GM18505 (cell line): ENCODE results near the gene KIF16B.

Experiments
- ATAC-seq: cut with Tn5 transposase; IDR thresholded peaks from one replicate; pipeline ENCODE4 v1.9.1; 2021; ENCODE audit not compliant: unreplicated experiment
- POLR2A ChIP-seq: IDR thresholded peaks from 4 replicates; pipeline ENCODE4 v1.6.1; 2011; ENCODE audit warnings: borderline replicate concordance; ENCODE audit not compliant: insufficient read depth, insufficient read length; ENCODE audit errors: extremely low read depth

Gene KIF16B

DNA sequence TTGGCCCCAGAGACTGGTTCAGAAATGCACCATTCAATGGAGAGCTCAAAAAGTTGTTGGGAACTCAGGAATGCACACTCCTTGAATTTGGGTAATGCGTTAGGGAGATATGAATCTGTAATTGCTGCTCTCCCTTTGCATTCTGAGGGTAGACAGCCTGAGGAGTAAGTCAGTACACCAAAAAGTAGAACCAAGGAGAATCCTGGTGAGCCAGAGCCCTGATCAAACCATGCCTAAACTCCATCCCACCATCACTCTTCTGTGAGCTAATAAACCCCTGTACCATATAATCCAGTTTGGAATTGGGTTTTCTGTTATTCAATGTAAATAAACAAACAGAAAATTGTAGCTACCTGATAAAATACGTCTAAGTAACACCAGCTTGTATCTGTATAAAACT lies 90.2 kb downstream of the KIF16B start:
- no peak for TF ChIP-seq POLR2A
- ATAC-seq: no peak

DNA sequence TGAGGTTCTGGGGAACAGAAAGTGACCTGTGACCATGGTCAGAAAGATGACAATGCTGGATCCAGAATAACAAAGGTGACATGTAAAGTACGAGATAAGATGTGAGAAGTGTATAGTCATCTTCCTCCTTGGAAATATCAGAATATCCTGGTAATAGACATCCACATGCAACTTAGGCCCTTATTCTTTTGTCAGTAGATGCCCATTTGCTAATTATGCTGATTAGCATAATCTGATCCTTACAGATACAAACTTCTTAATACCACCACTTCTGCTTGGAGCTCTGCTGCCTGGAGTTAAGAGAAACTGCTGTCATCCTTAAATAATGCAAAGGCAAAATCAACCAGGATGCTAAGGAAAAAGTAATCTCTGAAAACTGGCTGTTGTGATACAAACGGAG lies 91.3 kb downstream of the KIF16B start:
- no peak for TF ChIP-seq POLR2A
- ATAC-seq: no peak

DNA sequence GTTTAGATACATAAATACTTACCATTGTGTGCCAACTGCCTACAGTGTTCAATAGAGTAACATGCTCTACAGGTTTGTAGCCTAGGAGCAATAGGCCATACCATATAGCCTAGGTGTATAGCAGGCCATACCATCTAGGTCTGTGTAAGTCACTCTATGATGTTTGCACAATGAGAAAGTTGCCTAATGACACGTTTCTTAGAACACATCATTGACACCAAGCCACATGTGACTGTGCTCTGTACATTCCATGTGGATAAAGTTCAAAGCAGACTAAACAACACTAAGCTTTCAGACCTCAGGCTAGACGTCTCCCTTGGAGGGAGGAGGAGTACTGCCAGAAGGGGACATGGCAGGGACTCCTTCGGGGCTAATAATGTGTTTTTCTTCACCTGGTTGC lies 93.6 kb downstream of the KIF16B start:
- TF ChIP-seq POLR2A: no peak
- no peak for ATAC-seq

DNA sequence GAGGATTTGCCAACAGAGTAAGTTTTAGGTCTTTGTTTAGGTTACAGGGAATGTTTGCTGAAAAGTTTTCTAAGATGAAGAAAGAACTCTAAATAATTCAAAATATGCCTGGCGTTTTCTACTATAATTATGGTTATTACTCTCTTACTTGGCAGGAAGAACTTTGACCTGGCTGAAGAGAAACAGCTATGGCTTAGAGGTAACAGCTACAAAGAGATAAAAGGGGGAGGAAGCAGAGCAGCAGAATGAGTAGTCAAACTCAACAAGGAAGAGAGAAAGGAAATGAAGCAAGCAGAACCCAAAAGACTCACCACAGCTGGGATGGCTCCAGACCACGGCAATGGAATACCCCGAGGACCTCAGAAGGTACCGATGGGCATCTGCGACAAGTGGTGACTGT lies 95.6 kb downstream of the KIF16B start:
- TF ChIP-seq POLR2A: no peak
- ATAC-seq: no peak

DNA sequence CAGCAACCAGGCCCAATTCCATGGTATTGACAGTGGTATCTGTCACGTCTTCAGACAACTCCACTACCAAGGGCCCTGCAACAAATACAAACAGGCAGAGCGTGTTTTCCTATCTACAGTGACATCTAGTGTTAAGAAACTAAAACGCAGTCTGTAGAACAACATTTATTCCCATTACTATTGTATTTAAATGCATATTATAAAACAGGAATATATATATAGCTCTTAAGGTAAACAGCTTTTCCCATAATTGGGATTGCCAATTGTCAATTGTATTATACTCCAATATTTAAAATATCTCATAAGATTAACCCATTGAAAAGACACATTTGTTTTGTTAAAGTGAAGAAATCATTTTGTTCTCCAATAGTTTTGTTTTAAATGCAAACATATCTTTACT lies 97.2 kb downstream of the KIF16B start:
- peak; percentile 55 for ATAC-seq
- no peak for TF ChIP-seq POLR2A

DNA sequence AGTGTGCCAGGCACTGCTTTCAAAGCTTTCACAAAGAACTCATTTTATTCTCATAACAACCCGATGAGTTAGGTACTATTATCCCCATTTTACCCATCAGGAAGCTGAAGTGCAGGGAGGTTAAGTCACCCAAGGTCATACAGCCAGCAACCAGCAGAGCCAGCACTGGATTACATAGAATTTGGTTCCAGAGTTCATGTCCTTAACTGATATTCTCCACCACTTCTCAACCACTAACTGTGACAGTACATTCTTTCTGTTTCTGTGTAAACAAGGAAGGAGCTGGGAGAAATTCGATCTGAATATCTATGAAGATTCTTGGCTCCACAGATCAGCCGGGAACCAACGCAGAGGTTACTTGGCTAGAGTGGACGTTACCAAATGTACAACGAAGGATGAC lies 98.0 kb downstream of the KIF16B start:
- TF ChIP-seq POLR2A: no peak
- no peak for ATAC-seq

DNA sequence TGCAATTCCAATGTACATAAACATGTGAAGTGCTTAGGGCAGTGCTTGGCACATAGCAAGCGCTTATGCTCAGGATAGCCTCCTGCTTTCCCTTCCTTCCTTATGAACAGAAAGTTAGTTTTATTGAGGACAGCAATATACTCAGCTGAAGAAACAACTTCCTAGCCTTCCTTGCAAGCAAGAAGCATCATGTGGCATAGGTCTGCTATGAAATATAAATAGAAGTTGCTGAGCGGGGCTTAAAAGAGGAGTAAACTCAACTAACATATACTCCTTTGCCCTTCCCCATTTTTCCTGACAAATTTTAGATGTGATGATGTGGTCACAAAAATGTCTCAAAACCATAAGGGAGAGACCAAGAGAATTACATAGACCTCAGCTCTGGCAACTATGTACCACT lies 98.9 kb downstream of the KIF16B start:
- TF ChIP-seq POLR2A: no peak
- no peak for ATAC-seq

DNA sequence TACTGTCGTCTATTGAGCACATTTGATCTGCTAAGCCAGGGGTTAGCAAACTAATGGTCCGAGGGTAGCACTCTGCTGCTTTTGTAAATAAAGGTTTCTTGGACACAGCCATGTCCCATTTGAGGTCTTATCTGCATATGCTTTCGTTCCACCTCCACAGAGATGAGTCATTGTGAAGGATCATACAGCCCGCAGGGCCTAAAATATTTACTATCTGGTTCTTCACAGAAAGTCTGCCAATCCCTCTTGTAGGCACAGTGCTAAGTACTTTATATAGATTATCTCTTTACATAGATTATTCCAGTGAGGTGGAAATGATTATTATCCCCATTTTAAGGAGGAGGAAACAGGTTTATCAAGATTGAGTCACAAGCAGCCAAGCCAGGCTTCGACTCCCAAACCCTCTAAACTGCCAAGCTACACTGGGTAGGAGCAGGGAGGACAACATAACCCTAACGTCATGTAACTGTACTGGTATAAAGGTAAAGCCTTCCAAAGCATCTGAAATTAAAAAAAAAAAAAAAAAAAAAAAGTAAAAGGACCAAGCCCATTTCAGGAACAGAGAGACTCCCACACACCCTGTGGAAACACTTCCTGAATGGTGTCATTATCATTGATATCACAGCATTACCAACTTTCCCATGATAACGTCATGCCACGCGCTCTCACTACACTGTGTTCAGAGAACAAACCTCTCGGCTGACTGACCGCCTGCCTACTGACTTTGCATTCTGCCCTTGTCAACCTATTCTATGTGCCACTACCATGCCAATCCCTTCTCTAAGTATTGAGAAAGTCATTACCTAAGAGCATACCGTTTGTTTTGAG lies 101.0 kb downstream of the KIF16B start:
- no peak for TF ChIP-seq POLR2A
- ATAC-seq: no peak

DNA sequence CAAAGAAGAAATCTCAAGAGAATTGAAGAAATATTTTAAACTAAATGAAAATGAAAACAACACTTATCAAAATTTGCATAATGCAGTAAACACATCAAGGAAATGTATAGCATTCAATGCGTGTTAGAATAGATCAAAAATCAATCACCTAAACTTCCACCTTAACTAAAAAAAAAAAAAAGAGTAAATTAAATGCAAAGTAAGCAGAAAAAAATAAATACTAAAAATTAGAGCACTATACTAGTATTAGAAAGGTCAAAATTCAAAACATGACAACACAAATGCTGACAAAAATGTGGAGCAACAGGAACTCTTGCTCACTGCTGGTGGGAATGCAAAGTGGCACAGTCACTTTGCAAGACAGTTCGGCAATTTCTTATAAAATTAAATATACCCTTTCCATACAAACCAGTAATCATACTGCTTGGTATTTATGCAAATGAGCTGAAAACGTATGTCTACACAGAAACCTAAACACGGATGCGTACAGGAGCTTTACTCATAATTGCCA lies 103.8 kb downstream of the KIF16B start:
- no peak for TF ChIP-seq POLR2A
- no peak for ATAC-seq

DNA sequence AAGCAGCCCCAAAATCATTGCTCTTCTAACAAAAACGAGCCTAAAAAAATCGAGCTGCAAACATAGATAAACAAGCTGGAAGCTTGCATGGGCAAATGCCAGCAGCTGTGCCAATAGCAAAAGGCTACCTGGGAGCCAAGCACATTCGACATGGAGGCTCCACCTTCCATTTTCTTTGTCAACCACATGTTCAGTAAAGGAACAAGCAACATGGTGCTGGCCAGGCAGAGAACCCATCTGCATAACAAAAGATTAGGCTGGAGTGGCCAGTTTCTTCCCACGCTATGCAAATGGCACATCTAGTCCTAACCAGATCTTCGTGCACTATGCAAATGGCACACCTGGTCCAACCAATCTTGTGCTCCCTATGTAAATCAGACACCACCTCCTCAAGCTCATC lies 110.5 kb downstream of the KIF16B start:
- ATAC-seq: no peak
- TF ChIP-seq POLR2A: no peak

DNA sequence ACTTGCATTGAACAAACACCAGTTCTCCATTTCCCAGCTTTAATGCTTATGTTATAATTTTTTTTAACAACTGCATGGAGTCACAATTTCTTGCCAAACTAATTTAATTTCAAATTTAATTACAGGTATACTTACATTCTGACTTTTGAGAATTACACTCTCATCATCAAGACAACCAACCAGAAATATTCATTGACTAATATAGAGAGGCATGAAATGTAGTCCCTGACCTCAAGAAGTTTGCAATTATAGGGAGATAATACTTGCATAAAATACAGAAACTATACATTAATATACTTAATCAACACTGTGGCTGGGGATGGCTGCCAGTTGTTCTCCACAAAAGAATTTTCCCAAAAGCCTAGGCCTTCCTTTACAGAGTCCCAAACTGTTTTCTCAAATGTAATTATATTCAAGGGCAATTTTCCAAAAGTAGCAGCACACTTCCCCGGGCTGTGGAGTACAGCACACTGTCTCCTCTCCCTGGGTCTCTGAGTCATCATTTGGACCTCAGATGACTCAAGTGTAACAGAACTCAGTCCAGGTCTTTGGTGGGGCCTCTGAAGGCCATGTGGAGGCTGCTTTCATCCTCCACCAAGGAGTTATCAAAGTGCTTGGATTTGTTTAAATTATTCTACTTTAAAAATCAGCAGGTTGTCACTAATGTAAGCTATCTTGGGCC lies 114.1 kb downstream of the KIF16B start:
- TF ChIP-seq POLR2A: no peak
- no peak for ATAC-seq

DNA sequence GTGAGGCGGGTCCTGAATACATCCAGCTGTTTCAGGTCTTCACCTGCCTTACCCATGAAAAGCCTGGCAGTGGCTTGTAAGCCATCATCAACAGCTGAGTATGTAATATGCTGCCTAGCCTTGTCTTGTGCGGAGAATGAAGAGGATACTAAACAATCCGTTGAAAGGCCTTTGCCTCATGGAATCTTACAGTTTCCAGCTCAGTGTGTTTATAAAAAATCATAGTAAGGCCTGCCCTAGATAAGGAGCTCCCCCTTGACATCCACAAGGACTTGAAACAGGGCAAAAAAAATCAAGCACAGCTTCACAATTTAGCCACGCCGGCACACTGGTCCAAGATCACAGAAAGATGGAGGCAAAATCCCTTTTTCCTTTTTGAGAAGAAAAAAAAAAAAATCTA lies 115.7 kb downstream of the KIF16B start:
- no peak for ATAC-seq
- TF ChIP-seq POLR2A: no peak

DNA sequence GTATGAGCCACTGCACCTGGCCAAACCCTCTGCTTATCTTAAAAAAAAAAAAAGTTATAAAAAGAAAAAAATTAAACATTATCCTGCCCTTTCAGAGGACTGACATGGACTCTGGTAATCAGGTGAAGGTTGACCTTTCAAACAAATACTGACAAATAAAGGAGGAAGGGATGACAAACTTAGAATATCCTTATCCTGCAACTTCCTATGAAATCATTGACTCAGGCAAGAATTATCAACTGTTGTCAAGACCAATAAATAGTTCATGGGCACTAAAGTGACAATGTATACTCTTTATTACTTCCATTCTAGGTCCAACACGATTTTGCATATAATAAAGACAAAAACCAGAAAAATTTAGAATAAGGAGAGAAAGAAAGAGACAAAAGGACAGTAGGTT lies 117.9 kb downstream of the KIF16B start:
- no peak for TF ChIP-seq POLR2A
- ATAC-seq: no peak

DNA sequence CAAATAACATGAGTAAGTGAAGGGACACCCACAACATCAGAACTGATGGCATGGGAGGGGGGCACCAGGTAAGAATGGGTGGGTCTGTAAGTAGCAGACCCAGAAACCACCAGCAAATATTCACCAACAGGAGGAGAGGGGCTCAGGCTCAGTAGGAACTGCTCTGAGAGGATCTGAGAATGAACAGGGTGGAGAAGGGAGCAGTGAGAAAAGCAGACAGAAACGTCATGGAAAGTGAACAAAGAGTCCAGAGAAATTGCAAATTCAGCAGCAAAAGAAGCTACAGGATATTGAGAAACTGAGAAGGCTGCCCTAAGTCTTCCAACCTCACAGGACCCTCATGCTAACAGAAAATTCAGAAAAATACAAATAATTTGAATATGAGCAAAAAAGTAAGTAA lies 121.3 kb downstream of the KIF16B start:
- ATAC-seq: no peak
- no peak for TF ChIP-seq POLR2A
